Fibroblast of villous mesenchyme (primary cell): ENCODE data around the gene IGFBP3. TPM values are rescaled to one million over a fixed set of nuclear protein-coding genes. Genes with fewer than 3 reads are reported as not detected.
A peak's percentile ranks its signal among the peaks of the same experiment; 100 is the strongest.

Source experiments
- DNase-seq: peaks from one replicate; pipeline ENCODE4 v3.0.0-alpha.2; 2010; ENCODE audit warnings: low read depth
- H3K4me3 ChIP-seq: 2 replicates; pipeline ENCODE4 v1.5.1; 2011; ENCODE audit warnings: low read depth, mild to moderate bottlenecking, low read length
- CTCF ChIP-seq: IDR thresholded peaks from 2 replicates; pipeline ENCODE4 v1.5.1; 2012; ENCODE audit warnings: low read depth, mild to moderate bottlenecking, low read length; ENCODE audit not compliant: insufficient read depth
- total RNA-seq: library from RNA; depleted of rRNA; stranded (reverse); fragments of >200 nt; gene quantifications from 2 replicates; pipeline ENCODE4 v1.2.3, GENCODE V29; 2012

Gene IGFBP3
- total RNA-seq, 1 donor: 88.5 TPM

- no peak overlapping the region for H3K4me3 ChIP-seq
- TF ChIP-seq CTCF: no peak
- no peak for DNase-seq
These were observed 30.8 kb downstream of the IGFBP3 start for GRCh38 chr7:45890125-45890901.

GRCh38 chr7:45889367-45890067 lies 31.6 kb downstream of the IGFBP3 start:
- no peak overlapping the region for H3K4me3 ChIP-seq
- TF ChIP-seq CTCF: no peak
- no peak for DNase-seq

GRCh38 chr7:45888993-45889366 lies 32.1 kb downstream of the IGFBP3 start:
- peak overlapping the region; percentile 41 for H3K4me3 ChIP-seq
- no peak for TF ChIP-seq CTCF
- DNase-seq: no peak

GRCh38 chr7:45888185-45888992 lies 32.7 kb downstream of the IGFBP3 start, which contains the start of gene IGFBP1:
Gene IGFBP1 (plus strand): TSS chr7:45888488. CDS start chr7:45888653, 165 bp downstream.
- peak; percentile 52 for DNase-seq
- TF ChIP-seq CTCF: no peak
- peak within 1 kb of the TSS; percentile 41 for H3K4me3 ChIP-seq

DNA sequence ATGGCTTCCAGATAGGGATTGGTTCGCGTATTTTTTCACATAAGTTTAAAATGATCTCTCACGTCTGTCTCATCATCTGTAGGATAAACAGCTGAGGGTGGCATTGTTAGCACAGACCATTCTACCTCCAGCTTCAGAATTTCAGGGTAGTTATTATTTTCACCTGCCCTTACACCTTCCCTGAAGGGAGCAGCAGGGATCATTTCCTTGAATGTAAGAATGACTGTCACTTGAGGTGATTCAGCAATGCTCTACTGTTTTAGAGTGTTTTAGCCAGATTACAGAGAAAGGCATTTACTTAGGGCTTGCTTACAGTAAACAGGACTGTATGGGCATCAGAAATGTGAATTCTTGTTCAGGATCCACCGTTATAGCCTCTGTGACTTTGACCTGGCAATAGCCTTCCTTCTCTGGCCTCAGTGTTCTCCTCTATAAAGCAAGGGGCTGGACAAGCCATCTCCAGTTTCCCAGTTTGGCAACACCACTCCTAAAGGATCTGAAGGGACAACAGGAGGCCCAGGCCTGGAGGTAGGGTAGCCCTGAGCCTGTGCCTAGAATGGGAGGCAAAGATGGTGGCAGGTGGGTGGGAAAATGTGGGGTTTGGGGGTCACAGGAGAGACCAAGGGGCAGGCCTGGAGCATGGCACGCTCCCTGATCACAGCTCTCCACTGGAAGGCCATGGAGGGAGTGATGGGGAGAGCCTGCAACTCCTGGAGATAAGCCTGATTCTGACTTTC lies 34.0 kb downstream of the IGFBP3 start:
- H3K4me3 ChIP-seq: no peak overlapping the region
- TF ChIP-seq CTCF: no peak
- no peak for DNase-seq

DNA sequence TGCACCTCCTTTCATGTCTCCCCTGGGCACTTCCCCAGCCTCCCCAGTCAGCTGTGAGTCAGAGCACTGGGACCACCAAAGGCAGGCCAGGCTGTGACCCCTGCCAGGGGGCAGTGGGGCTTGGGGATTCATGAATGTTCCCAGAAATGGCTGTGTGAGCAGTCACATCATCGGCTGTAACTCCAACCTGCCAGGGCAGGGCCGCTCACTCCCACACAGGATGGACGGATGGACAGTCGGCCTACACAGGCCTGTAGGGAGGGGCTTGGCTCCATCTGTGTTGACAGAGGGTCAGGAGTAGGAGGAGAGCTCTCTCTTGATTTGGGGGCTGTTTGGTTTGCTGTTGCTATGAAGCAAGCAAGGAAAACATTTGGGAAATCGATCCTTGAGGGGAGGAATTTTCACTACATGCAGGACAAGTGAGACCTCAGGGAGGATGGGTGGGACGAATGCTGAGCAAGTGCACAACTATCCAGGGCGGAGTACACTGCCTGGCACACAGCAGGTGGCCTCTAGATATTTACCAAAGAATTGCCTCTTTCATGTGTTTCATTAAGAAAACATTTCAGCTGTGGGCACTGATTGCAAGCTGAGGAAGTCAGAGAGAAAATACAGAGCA lies 35.7 kb downstream of the IGFBP3 start:
- no peak for DNase-seq
- H3K4me3 ChIP-seq: no peak overlapping the region
- TF ChIP-seq CTCF: no peak
